ENCODE results near the gene KAT6B. TPM values are rescaled to one million over a fixed set of nuclear protein-coding genes. Genes with fewer than 3 reads are reported as not detected.
A peak's percentile ranks its signal among the peaks of the same experiment; 100 is the strongest.
"Not testable (repeated sequence)": the region's sequence is repeated elsewhere in the genome, so short reads cannot be mapped to it uniquely, and the experiment has no call there.

Gene KAT6B
- total RNA-seq, 2 experiments from 2014 or later, result 70.3 to 74.2 TPM

GRCh38 chr10:74919671-74920070, 93.3 kb downstream of the KAT6B start:
- ATAC-seq (ENCODE audit: poor library complexity), result no peak
- Histone ChIP-seq H3K36me3 (ENCODE audit: insufficient read depth, low read length) (no peaks in the 10 kb centered on the region), H3K4me3 (ENCODE audit: low read length) (no peak overlapping the region), H3K27ac (ENCODE audit: low read depth in 1 of 2, low read length in 2 of 2) (no peak overlapping the region), H3K9me3 (ENCODE audit: control insufficient read depth in 1 of 2, insufficient read depth in 1 of 2, low read length in 2 of 2) (peaks cover 5 to 18% of the 10 kb centered on the region in 2 experiments), H3K4me1 (ENCODE audit: insufficient read depth, low read length) (peaks cover 8% of the 10 kb centered on the region), H3K27me3 (ENCODE audit: control insufficient read depth in 1 of 2, insufficient read depth in 2 of 2, low read length in 2 of 2) (no peaks in the 10 kb centered on the region)
- POLR2A ChIA-PET, result interaction anchor here (0.6 to 0.7 kb wide), 2 partner anchors 23 to 36 kb away, joined by 3 to 5 read pairs; no protein-coding TSS in a partner anchor
- H3K27ac Mint-ChIP-seq, result no peak overlapping the region
- H3K36me3 Mint-ChIP-seq (ENCODE audit: low read depth), result peaks cover 45% of the 10 kb centered on the region
- CTCF ChIA-PET, result interaction anchor here (0.6 kb wide), 1 partner anchor 1132 kb away, joined by 4 read pairs; no protein-coding TSS in a partner anchor
- H3K9me3 Mint-ChIP-seq, result no peaks in the 10 kb centered on the region
- intact Hi-C loops (cut with DNase I, micrococcal nuclease), result no loop called here
- H3K4me3 Mint-ChIP-seq, result no peak overlapping the region
- no peak for DNase-seq
- H3K4me1 Mint-ChIP-seq (ENCODE audit: low read depth), result peaks cover 58% of the 10 kb centered on the region
- no peaks in the 10 kb centered on the region for H3K27me3 Mint-ChIP-seq
- TF ChIP-seq CTCF (IDR thresholded peaks at IDR 0.05), result no peak

- POLR2A ChIA-PET; DNase-seq; H3K4me1 ChIP-seq (ENCODE audit: insufficient read depth, low read length); H3K9me3 Mint-ChIP-seq; intact Hi-C loops (cut with DNase I, micrococcal nuclease); H3K27ac ChIP-seq (ENCODE audit: low read depth in 1 of 2, low read length in 2 of 2); H3K27me3 ChIP-seq (ENCODE audit: control insufficient read depth in 1 of 2, insufficient read depth in 2 of 2, low read length in 2 of 2); H3K27ac Mint-ChIP-seq; H3K27me3 Mint-ChIP-seq; H3K36me3 ChIP-seq (ENCODE audit: insufficient read depth, low read length); H3K4me3 Mint-ChIP-seq; H3K4me3 ChIP-seq (ENCODE audit: low read length); ATAC-seq (ENCODE audit: poor library complexity): not testable (repeated sequence)
- peaks cover 57% of the 10 kb centered on the region for H3K4me1 Mint-ChIP-seq (ENCODE audit: low read depth)
- CTCF ChIA-PET, result interaction anchor here (0.8 kb wide), 1 partner anchor 39 kb away, joined by 3 read pairs; no protein-coding TSS in a partner anchor
- H3K36me3 Mint-ChIP-seq (ENCODE audit: low read depth), result peaks cover 38% of the 10 kb centered on the region
- H3K9me3 ChIP-seq (ENCODE audit: control insufficient read depth in 1 of 2, insufficient read depth in 1 of 2, low read length in 2 of 2), result peaks cover 5 to 18% of the 10 kb centered on the region in 2 experiments
Observed at GRCh38 chr10:74921070-74921469, 94.7 kb downstream of the KAT6B start.

GRCh38 chr10:74921744-74922143, 95.3 kb downstream of the KAT6B start:
- peaks cover 5 to 16% of the 10 kb centered on the region in 2 experiments for H3K9me3 ChIP-seq (ENCODE audit: control insufficient read depth in 1 of 2, insufficient read depth in 1 of 2, low read length in 2 of 2)
- no peaks in the 10 kb centered on the region for H3K9me3 Mint-ChIP-seq
- no peaks in the 10 kb centered on the region for H3K27me3 ChIP-seq (ENCODE audit: control insufficient read depth in 1 of 2, insufficient read depth in 2 of 2, low read length in 2 of 2)
- ChIA-PET POLR2A (no interaction called here), CTCF (no interaction called here)
- ATAC-seq (ENCODE audit: poor library complexity) (no peak), DNase-seq (no peak)
- peaks cover 55% of the 10 kb centered on the region for H3K4me1 Mint-ChIP-seq (ENCODE audit: low read depth)
- H3K27ac Mint-ChIP-seq, result peak overlapping the region; percentile 6
- H3K36me3 Mint-ChIP-seq (ENCODE audit: low read depth), result peaks cover 31% of the 10 kb centered on the region
- no peak overlapping the region for H3K4me3 ChIP-seq (ENCODE audit: low read length)
- no peaks in the 10 kb centered on the region for H3K36me3 ChIP-seq (ENCODE audit: insufficient read depth, low read length)
- no peak overlapping the region for H3K4me3 Mint-ChIP-seq
- intact Hi-C loops (cut with DNase I, micrococcal nuclease), result no loop called here
- TF ChIP-seq CTCF (IDR thresholded peaks at IDR 0.05), result no peak
- no peak overlapping the region for H3K27ac ChIP-seq (ENCODE audit: low read depth in 1 of 2, low read length in 2 of 2)
- no peaks in the 10 kb centered on the region for H3K27me3 Mint-ChIP-seq
- H3K4me1 ChIP-seq (ENCODE audit: insufficient read depth, low read length), result peaks cover 8% of the 10 kb centered on the region

GRCh38 chr10:74922921-74923320, 96.5 kb downstream of the KAT6B start:
- peaks cover 60% of the 10 kb centered on the region for H3K4me1 Mint-ChIP-seq (ENCODE audit: low read depth)
- no peaks in the 10 kb centered on the region for H3K9me3 Mint-ChIP-seq
- H3K4me1 ChIP-seq (ENCODE audit: insufficient read depth, low read length), result peaks cover 11% of the 10 kb centered on the region
- peak overlapping the region; percentile 6 for H3K27ac Mint-ChIP-seq
- ATAC-seq (ENCODE audit: poor library complexity) (no peak), DNase-seq (no peak)
- ChIA-PET POLR2A (no interaction called here), CTCF (no interaction called here)
- peaks cover 5 to 15% of the 10 kb centered on the region in 2 experiments for H3K9me3 ChIP-seq (ENCODE audit: control insufficient read depth in 1 of 2, insufficient read depth in 1 of 2, low read length in 2 of 2)
- H3K4me3 ChIP-seq (ENCODE audit: low read length), result no peak overlapping the region
- H3K27me3 Mint-ChIP-seq, result no peaks in the 10 kb centered on the region
- no peaks in the 10 kb centered on the region for H3K36me3 ChIP-seq (ENCODE audit: insufficient read depth, low read length)
- TF ChIP-seq CTCF (IDR thresholded peaks at IDR 0.05), result no peak
- H3K27me3 ChIP-seq (ENCODE audit: control insufficient read depth in 1 of 2, insufficient read depth in 2 of 2, low read length in 2 of 2), result no peaks in the 10 kb centered on the region
- intact Hi-C loops (cut with DNase I, micrococcal nuclease), result no loop called here
- H3K4me3 Mint-ChIP-seq, result no peak overlapping the region
- H3K36me3 Mint-ChIP-seq (ENCODE audit: low read depth), result peaks cover 26% of the 10 kb centered on the region
- H3K27ac ChIP-seq (ENCODE audit: low read depth in 1 of 2, low read length in 2 of 2), result no peak overlapping the region

Data from CD4-positive, alpha-beta T cell (primary cell).